ENCODE measurements around the gene KCNQ1OT1.
"Not testable (repeated sequence)": the region's sequence is repeated elsewhere in the genome, so short reads cannot be mapped to it uniquely, and the experiment has no call there.

Gene KCNQ1OT1

DNA sequence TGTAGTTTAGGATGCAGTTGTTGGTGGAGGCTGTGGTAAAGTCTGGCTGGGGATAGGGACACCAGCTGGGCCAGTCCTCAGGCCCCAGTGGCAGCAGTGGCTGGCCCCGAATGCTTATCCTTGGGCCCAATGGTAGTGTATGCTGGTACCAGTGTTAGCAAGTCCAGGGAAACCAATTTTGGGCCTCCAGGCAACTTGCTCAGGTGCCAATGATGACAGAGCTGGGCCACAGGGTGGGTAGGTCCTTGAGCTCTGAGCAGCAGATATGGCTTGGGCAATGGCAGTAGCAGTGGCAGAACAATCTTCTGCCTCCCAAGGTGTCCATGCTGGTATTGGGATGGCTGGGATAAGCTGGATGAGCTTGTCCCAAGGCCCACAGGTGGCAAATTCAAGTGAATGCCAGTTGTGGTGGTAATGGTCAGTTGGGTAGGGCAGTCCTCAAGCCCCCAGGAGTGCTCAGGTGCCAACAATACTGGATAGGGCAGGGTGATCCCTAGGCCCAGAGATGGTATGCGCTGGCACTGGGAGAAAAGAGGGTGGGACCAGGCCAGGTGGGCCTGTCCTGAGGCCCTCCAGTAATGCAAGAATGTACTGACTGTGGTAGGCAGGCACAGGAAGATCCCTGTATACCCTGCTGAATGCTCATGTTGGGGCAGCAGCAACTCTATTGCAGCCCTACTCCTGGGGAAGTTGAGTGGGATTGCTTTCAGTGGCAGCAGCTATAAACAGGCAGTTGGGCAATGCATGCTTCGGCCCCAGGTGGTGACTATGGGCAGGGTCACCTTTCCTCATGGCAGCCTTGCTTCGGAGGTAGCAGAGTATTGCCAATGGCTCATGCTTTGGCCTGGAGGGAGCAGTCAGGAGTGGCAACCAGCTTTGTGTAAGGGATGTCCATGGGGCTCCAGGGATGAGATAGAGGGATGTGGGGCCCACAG lies 54.7 kb downstream of the KCNQ1OT1 start:
- H3K4me3 Mint-ChIP-seq, result no peak overlapping the region
- peaks cover 51% of the 10 kb centered on the region for H3K9me3 Mint-ChIP-seq (ENCODE audit: low read depth)
- no peaks in the 10 kb centered on the region for H3K27me3 Mint-ChIP-seq
- no peak overlapping the region for H3K27ac Mint-ChIP-seq
- H3K4me1 Mint-ChIP-seq (ENCODE audit: low read depth), result no peaks in the 10 kb centered on the region
- peaks cover 61% of the 10 kb centered on the region for H3K36me3 Mint-ChIP-seq

DNA sequence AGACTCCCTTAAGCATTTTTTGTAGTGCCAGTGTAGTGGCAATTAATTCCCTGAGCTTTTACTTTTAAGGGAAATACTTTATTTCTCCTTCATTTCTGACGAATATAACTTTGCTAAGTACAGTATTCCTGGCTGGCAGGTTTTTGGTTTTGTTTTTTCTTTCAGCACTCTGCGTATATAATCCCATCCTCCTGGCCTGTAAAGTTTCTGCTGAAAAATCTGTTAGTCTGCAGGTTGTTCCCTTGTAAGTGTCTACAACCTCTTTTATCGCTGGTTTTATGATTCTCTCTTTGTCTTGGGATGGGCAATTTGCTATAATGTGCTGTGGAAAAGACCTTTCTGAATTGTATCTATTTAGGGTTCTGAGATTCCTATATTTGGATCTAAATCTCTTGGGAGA lies 56.0 kb downstream of the KCNQ1OT1 start:
- no peaks in the 10 kb centered on the region for H3K27me3 Mint-ChIP-seq

DNA sequence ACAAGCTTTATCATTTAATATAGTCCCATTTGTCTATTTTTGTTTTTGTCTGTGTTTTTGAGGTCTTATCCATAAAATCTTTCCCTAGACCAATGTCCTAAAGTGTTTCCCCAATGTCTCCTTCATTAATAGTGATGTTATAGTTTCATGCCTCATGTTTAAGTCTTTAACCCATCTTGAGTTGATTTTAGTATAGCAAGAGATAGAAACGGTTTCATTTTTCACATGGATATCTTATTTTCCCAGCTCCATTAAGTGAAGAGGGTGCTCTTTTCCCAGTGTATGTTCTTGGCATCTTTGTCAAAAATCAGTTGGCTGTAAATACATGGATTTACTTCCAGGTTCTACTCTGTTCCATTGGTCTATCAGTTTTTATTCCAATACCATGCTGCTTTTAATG lies 58.2 kb downstream of the KCNQ1OT1 start:
- Mint-ChIP-seq H3K36me3 (peaks cover 64% of the 10 kb centered on the region), H3K9me3 (ENCODE audit: low read depth) (peaks cover 43% of the 10 kb centered on the region), H3K4me3 (no peak overlapping the region), H3K4me1 (ENCODE audit: low read depth) (no peaks in the 10 kb centered on the region), H3K27ac (no peak overlapping the region), H3K27me3 (no peaks in the 10 kb centered on the region)

More for the DNA sequence above, 56.0 kb downstream of the KCNQ1OT1 start:
- H3K9me3 Mint-ChIP-seq (ENCODE audit: low read depth), result peaks cover 44% of the 10 kb centered on the region
- H3K4me3 Mint-ChIP-seq, result no peak overlapping the region
- H3K27ac Mint-ChIP-seq, result no peak overlapping the region
- H3K4me1 Mint-ChIP-seq (ENCODE audit: low read depth), result no peaks in the 10 kb centered on the region
- peaks cover 56% of the 10 kb centered on the region for H3K36me3 Mint-ChIP-seq

DNA sequence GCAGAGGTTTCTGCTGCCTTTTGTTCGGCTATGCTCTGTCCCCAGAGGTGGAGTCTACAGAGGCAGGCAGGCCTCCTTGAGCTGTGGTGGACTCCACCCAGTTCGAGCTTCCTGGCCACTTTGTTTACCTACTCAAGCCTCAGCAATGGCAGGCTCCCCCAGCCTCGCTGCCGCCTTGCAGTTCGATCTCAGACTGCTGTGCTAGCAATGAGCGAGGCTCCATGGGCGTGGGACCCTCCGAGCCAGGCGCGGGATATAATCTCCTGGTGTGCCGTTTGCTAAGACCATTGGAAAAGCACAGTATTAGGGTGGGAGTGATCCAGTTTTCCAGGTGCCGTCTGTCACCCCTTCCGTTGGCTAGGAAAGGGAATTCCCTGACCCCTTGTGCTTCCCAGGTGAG lies 60.0 kb downstream of the KCNQ1OT1 start:
- H3K4me3 Mint-ChIP-seq; H3K27ac Mint-ChIP-seq; H3K27me3 Mint-ChIP-seq; H3K4me1 Mint-ChIP-seq (ENCODE audit: low read depth): not testable (repeated sequence)
- peaks cover 65% of the 10 kb centered on the region for H3K36me3 Mint-ChIP-seq
- H3K9me3 Mint-ChIP-seq (ENCODE audit: low read depth), result peaks cover 43% of the 10 kb centered on the region

DNA sequence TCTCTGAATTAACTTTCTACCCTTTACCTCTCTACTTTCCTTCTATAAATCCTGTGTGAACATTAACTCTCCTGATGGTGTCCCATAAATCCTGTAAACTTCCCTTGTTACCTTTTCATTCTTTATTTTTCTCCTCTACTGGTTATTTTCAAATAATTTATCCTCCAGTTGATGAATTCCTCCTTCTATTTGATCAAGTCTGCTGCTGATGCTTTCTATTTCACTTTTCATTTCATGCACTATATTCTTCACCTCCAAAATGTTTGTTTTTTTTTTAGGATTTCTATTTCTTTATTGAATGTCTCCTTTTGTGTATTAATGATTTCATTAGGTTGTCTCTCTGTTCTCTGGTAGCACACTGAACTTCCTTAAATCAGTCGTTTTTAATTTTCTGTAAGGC lies 68.6 kb downstream of the KCNQ1OT1 start:
- peaks cover 45% of the 10 kb centered on the region for H3K9me3 Mint-ChIP-seq (ENCODE audit: low read depth)
- peaks cover 64% of the 10 kb centered on the region for H3K36me3 Mint-ChIP-seq
- H3K27me3 Mint-ChIP-seq, result no peaks in the 10 kb centered on the region
- H3K4me1 Mint-ChIP-seq (ENCODE audit: low read depth), result no peaks in the 10 kb centered on the region
- H3K4me3 Mint-ChIP-seq, result no peak overlapping the region
- no peak overlapping the region for H3K27ac Mint-ChIP-seq

DNA sequence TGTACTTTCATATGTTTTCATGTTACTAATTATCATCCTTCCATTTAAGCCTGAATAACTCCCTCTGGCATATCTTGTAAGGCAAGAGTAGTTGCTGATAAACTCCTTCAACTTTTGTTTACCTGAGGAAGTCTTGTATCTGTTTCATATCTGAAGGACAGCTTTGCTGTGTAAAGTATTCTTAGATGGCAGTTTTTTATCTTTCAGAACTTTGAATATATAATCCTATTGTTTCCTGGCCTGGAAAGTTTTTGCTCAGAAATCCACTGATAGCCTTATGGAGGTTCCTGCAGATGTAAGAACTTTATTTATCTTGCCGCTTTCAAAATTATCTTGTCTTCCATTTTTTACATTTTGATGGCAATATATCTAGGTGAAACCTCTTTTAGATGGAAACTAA lies 69.1 kb downstream of the KCNQ1OT1 start:
- H3K27me3 Mint-ChIP-seq, result no peaks in the 10 kb centered on the region
- H3K4me1 Mint-ChIP-seq (ENCODE audit: low read depth), result no peaks in the 10 kb centered on the region
- peaks cover 62% of the 10 kb centered on the region for H3K36me3 Mint-ChIP-seq
- H3K27ac Mint-ChIP-seq, result no peak overlapping the region
- peaks cover 45% of the 10 kb centered on the region for H3K9me3 Mint-ChIP-seq (ENCODE audit: low read depth)
- H3K4me3 Mint-ChIP-seq, result no peak overlapping the region

DNA sequence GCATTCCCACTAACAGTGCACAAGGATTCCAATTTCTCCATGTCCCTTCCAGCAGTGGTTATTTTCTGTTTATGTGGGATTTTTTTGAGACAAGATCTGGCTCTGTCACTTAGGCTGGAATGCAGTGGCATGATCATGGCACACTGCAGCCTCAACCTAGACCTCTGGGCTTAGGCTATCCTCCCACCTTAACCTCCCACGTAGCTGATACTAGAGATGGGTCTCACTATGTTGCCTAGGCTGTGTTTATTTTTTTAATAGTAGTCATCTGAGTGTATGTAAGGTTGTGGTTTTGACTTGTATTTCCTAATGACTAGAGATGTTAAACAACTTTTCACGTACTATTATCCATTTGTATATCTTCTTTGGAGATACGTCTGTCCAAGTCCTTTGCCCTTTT lies 74.6 kb downstream of the KCNQ1OT1 start:
- Mint-ChIP-seq H3K4me3 (no peak overlapping the region), H3K27ac (no peak overlapping the region), H3K27me3 (no peaks in the 10 kb centered on the region), H3K4me1 (ENCODE audit: low read depth) (peaks cover 3% of the 10 kb centered on the region), H3K36me3 (peaks cover 50% of the 10 kb centered on the region), H3K9me3 (ENCODE audit: low read depth) (peaks cover 14% of the 10 kb centered on the region)

DNA sequence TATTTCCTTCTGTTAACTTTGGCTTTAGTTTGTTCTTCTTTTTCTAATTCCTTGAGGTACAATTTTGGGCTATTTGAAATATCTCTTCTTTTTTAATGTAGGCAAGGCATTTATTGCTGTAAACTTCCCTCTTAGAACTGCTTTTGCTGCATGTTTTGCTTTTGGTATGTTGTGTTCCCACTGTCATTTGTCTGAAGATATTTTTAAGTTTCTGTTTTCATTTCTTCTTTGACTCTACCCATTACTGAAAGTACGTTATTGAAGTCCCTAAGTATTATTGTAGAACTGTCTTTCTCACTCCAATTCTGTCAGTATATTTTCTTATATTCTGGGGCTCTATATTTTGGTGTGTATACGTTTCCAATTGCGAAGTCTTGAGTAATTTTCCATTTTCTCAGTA lies 77.9 kb downstream of the KCNQ1OT1 start:
- no peaks in the 10 kb centered on the region for H3K27me3 Mint-ChIP-seq
- no peaks in the 10 kb centered on the region for H3K9me3 Mint-ChIP-seq (ENCODE audit: low read depth)
- H3K36me3 Mint-ChIP-seq, result peaks cover 36% of the 10 kb centered on the region
- peaks cover 4% of the 10 kb centered on the region for H3K4me1 Mint-ChIP-seq (ENCODE audit: low read depth)
- no peak overlapping the region for H3K4me3 Mint-ChIP-seq
- no peak overlapping the region for H3K27ac Mint-ChIP-seq

DNA sequence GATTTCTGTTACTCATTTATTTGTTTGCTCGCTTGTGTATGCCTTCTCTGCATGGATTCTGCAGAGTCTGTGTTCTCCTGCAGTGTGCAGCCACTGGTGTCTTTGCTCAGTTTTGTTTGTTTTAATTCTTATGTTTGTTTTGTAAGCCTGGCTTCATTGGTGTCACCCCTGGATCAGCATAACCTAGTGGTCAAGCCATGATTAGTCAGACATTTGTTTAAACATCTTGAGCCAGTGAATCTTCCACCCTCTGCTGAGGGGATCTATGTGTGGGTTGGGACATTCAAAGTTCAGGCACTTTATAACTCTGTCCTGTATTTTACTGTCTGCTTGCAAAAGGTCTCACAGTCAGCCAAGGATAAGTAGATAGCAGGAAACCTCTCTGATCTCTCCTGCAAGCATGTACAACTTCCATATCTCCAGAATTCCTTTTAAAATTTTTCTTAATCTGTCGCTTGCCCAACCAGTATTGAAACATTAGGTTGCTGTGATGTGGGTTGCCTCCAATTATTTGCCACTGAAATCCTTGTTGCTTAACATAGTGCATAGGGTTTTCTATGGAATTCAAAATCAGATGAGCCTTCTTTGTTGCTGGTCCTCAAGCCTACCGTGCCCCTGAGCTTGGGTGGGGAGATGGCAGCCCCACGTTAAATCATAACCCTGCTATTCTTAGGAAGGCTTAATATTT lies 86.8 kb downstream of the KCNQ1OT1 start:
- peaks cover 9% of the 10 kb centered on the region for H3K9me3 Mint-ChIP-seq (ENCODE audit: low read depth)
- H3K36me3 Mint-ChIP-seq, result peaks cover 41% of the 10 kb centered on the region
- H3K27ac Mint-ChIP-seq, result no peak overlapping the region
- no peaks in the 10 kb centered on the region for H3K4me1 Mint-ChIP-seq (ENCODE audit: low read depth)
- no peaks in the 10 kb centered on the region for H3K27me3 Mint-ChIP-seq
- H3K4me3 Mint-ChIP-seq, result no peak overlapping the region

DNA sequence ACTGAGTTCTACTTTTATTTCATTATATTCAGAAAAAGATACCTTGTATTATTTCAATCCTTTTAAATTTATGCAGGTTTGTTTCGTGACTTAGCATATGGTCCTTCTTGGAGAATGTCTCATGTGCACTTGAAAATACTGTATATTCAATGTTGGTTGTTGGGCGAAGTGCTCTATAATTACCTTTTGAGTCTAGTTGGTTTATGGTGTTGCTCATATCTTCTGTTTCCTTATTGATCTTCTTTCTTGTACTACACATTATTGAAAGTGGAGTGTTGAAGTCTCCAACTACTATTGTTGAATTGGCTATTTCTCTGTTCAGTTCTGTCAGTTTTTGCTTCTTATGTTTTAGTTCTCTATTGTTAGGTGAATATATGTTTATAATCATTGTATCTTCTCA lies 90.4 kb downstream of the KCNQ1OT1 start:
- no peaks in the 10 kb centered on the region for H3K4me1 Mint-ChIP-seq (ENCODE audit: low read depth)
- H3K36me3 Mint-ChIP-seq, result peaks cover 41% of the 10 kb centered on the region
- no peak overlapping the region for H3K4me3 Mint-ChIP-seq
- peaks cover 9% of the 10 kb centered on the region for H3K9me3 Mint-ChIP-seq (ENCODE audit: low read depth)
- no peaks in the 10 kb centered on the region for H3K27me3 Mint-ChIP-seq
- H3K27ac Mint-ChIP-seq, result no peak overlapping the region

DNA sequence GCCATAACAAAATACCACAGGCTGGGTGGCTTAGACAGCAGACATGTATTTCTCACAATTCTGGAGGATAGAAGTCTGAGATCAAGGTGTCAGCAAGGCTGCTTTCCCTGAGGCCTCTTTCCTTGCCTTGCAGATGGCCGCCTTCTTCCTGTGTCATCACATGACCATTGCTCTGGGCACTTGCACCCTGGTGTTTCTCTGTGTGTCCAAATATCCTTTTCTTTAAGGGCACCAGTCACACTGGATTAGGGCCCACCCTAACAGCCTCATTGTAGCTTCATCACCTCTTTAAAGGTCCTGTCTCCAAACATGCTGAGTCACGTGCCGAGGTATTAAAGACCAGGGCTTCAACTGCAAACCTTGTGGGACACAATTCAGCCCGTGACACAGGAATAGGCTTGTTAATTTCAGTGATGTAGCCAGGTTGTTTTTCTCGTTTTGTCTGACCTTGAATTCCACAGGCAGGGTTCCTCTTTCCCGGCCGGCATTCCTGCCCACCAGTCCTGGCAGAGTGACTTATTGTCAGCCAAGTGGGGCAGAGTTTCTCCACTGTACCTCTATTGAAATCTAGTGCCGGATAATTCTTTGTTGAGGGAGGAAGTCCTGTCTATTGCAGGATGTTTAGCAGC lies 100.1 kb downstream of the KCNQ1OT1 start:
- peaks cover 33% of the 10 kb centered on the region for H3K36me3 Mint-ChIP-seq

DNA sequence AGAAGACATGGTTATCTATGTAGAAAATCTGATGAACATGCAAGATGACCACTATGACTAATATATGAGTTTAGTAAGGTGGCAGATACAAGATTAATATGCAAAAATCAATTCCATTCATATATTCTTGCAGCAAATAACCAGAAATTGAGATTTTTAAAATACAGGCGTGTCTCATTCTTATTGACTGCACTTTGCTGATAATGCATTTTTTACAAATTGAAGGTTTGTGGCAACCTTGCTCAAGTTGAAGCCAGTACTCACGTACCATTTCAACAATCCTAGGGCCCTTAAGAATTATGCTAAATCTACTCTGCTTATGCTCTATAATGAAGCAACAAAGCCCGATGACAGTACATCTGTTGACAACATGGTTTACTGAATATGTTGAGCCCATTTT lies 104.6 kb downstream of the KCNQ1OT1 start:
- H3K4me3 Mint-ChIP-seq, result no peak overlapping the region
- peaks cover 12% of the 10 kb centered on the region for H3K9me3 Mint-ChIP-seq (ENCODE audit: low read depth)
- no peaks in the 10 kb centered on the region for H3K27me3 Mint-ChIP-seq
- H3K27ac Mint-ChIP-seq, result no peak overlapping the region
- H3K36me3 Mint-ChIP-seq, result peaks cover 41% of the 10 kb centered on the region
- H3K4me1 Mint-ChIP-seq (ENCODE audit: low read depth), result no peaks in the 10 kb centered on the region

More for the DNA sequence above, 100.1 kb downstream of the KCNQ1OT1 start:
- Mint-ChIP-seq H3K4me3 (no peak overlapping the region), H3K27ac (no peak overlapping the region), H3K27me3 (no peaks in the 10 kb centered on the region), H3K9me3 (ENCODE audit: low read depth) (peaks cover 12% of the 10 kb centered on the region), H3K4me1 (ENCODE audit: low read depth) (no peaks in the 10 kb centered on the region)

DNA sequence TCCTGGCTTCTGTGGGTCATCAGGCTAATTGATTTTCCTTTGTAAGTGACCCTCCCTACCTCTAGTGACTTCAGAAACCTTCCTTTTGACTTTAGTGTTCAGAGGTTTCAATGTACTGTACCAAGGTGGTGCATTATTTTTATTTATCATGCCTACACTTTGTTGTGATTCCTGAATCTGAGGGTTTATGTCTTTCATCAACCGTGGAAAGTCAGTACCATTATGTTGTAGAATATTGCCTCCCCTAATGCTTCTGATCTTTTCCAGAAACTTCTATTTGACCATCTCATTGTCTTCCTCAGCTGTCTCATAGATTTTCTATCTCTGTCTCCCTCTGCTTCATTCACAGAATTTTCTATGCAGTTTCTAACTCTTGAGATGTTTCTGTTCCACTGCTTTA lies 105.5 kb downstream of the KCNQ1OT1 start:
- no peaks in the 10 kb centered on the region for H3K4me1 Mint-ChIP-seq (ENCODE audit: low read depth)
- no peaks in the 10 kb centered on the region for H3K27me3 Mint-ChIP-seq
- peaks cover 41% of the 10 kb centered on the region for H3K36me3 Mint-ChIP-seq
- H3K4me3 Mint-ChIP-seq, result no peak overlapping the region
- H3K27ac Mint-ChIP-seq, result no peak overlapping the region
- peaks cover 12% of the 10 kb centered on the region for H3K9me3 Mint-ChIP-seq (ENCODE audit: low read depth)

DNA sequence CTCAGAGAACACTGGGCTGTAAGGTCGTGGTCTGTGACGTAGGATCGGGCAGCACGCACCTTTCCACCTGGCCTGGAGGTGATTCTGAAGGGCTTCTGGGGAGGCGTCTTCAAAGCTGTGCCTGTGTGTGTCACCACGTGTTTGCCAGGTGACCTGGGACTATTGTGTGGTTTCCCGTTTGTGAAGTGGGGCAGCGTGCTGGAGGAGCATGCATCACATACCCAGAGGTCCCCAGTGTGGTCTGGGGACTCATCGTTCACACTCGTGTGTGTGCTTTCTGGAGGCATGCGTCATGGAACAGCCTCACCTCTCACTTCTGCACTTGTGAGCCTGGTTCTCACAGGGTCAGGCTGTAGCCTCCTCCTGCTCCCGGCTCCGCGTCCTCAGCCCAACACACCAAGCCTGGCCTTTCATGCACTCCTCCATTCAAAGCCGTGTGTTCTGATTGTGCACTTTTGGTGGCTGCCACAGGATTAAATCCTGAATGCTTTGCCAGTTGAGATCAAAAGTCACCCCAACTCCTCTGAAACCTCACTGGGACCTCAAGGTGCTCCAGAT lies 106.3 kb downstream of the KCNQ1OT1 start:
- Mint-ChIP-seq H3K27ac (no peak overlapping the region), H3K4me3 (no peak overlapping the region), H3K27me3 (no peaks in the 10 kb centered on the region), H3K4me1 (ENCODE audit: low read depth) (no peaks in the 10 kb centered on the region), H3K9me3 (ENCODE audit: low read depth) (peaks cover 8% of the 10 kb centered on the region), H3K36me3 (peaks cover 37% of the 10 kb centered on the region)

Measured in activated naive CD8-positive, alpha-beta T cell (primary cell).